HEK293 (cell line): ENCODE results near the gene RIC8B.

ENCODE experiments used
- ATF2 ChIP-seq: fragments of 450-650 bp; formaldehyde crosslinking; IDR thresholded peaks from 2 replicates; pipeline ENCODE4 v1.5.1; 2016; ENCODE audit warnings: missing biosample characterization, missing genetic modification characterization, low read depth
- CTCF ChIP-seq: fragments of 450-650 bp; formaldehyde crosslinking; IDR thresholded peaks from 2 replicates; pipeline ENCODE4 v1.5.1; 2016; ENCODE audit warnings: missing biosample characterization, missing genetic modification characterization
- GLI2 ChIP-seq: fragments of 450-650 bp; formaldehyde crosslinking; IDR thresholded peaks from 2 replicates; pipeline ENCODE4; 2017; ENCODE audit warnings: missing biosample characterization, missing genetic modification characterization, low read depth, borderline replicate concordance
- ZBTB49 ChIP-seq: fragments of 450-650 bp; formaldehyde crosslinking; IDR thresholded peaks from 2 replicates; pipeline ENCODE4 v1.5.1; 2016; ENCODE audit warnings: missing biosample characterization, missing genetic modification characterization, low read depth
- ZNF501 ChIP-seq: fragments of 450-650 bp; formaldehyde crosslinking; IDR thresholded peaks from 2 replicates; pipeline ENCODE4 v1.5.1; 2016; ENCODE audit warnings: missing biosample characterization, missing genetic modification characterization
- ZNF560 ChIP-seq: fragments of 450-650 bp; formaldehyde crosslinking; IDR thresholded peaks from 2 replicates; pipeline ENCODE4 v1.5.1; 2017; ENCODE audit warnings: missing biosample characterization, missing genetic modification characterization, borderline replicate concordance
- ZNF704 ChIP-seq: fragments of 450-650 bp; formaldehyde crosslinking; IDR thresholded peaks from 2 replicates; pipeline ENCODE4 v1.5.1; 2016; ENCODE audit warnings: missing biosample characterization, missing genetic modification characterization

GRCh38 chr12:106754331-106754730 lies 20.2 kb upstream of the RIC8B start:
- TF ChIP-seq ZNF560 (no peak), ZBTB49 (tag by site-specific recombination) (no peak), CTCF (no peak), GLI2 (tag by site-specific recombination) (no peak), ZNF704 (tag by site-specific recombination) (no peak), ZNF501 (tag by site-specific recombination) (no peak), ATF2 (tag by site-specific recombination) (no peak)
